Fibroblast of upper back skin (primary cell): ENCODE results near the gene LBR.

ENCODE experiments used
- DNase-seq: peaks from one replicate; pipeline ENCODE4 v3.0.0-alpha.2; 2013

LBR gene

GRCh38 chr1:225366018-225366417 lies 61.8 kb downstream of the LBR start:
- no peak for DNase-seq

GRCh38 chr1:225364439-225364838 lies 63.4 kb downstream of the LBR start:
- no peak for DNase-seq

- DNase-seq, result no peak
Measured at GRCh38 chr1:225362805-225363204, 65.0 kb downstream of the LBR start.

- no peak for DNase-seq
Measured at GRCh38 chr1:225361176-225361575, 66.7 kb downstream of the LBR start.

- DNase-seq, result no peak
Measured at GRCh38 chr1:225360119-225360518, 67.7 kb downstream of the LBR start.

- no peak for DNase-seq
Measured at GRCh38 chr1:225355863-225356262, 72.0 kb downstream of the LBR start.

- DNase-seq, result no peak
Measured at GRCh38 chr1:225354906-225355305, 72.9 kb downstream of the LBR start.
